GM19455 (cell line): ENCODE measurements around the gene OGA.
"Not testable (repeated sequence)": the region's sequence is repeated elsewhere in the genome, so short reads cannot be mapped to it uniquely, and the experiment has no call there.

Experiments used
- ATAC-seq: cut with Tn5 transposase; IDR thresholded peaks from one replicate; pipeline ENCODE4 v1.9.1; 2021; ENCODE audit not compliant: unreplicated experiment

OGA gene

GRCh38 chr10:101807158-101807557 is 11.1 kb downstream of the OGA start:
- no peak for ATAC-seq

DNA sequence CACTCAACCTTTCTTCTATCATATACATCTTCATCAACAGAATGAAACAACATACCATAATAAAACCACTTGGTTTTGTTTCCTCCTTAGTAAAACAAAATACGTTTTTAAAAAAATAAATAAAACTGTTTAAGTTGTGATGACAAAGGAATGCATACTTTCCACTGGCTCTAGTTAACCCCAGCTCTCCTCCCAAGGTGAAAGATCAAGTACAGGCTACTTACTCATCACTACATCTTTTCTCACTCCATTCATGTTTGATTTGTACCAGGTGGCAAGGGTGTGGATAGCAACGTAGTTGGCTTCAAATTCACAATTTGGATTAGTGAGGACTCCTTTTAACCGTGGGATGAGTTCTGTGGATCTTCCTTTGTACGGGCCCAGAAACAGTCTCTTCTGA is 14.7 kb downstream of the OGA start:
- ATAC-seq, result no peak

DNA sequence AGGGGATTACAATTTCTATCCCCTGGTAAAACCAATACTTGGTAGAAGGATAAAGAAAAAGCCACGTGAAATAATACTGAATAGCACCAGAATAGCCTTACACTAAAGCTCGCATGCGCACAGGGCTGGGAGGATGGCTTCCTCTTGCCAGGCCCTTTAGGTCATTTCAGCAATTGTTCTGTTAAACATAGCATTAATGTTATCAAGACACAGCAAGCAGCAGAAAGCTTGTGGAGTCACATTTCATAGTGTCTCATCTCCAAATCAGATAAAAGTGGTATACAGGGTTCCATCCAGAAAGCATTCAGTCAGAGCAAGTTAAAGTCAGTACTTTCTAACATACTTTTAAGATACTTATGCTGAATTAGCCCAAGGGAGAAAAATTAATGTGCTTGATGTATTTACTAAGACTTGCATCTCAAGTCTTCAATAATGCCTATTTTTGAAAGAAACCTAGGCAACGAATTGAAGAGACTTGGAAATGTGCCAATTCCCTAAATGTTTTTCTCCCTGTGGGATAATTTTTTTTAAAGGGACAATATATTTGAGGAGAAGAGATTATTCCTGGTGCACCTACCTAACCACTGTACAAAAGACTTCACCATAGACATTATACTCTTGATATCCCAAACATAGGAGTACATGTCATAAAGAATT is 20.7 kb downstream of the OGA start:
- no peak for ATAC-seq

GRCh38 chr10:101793526-101793925 is 24.7 kb downstream of the OGA start:
- no peak for ATAC-seq

DNA sequence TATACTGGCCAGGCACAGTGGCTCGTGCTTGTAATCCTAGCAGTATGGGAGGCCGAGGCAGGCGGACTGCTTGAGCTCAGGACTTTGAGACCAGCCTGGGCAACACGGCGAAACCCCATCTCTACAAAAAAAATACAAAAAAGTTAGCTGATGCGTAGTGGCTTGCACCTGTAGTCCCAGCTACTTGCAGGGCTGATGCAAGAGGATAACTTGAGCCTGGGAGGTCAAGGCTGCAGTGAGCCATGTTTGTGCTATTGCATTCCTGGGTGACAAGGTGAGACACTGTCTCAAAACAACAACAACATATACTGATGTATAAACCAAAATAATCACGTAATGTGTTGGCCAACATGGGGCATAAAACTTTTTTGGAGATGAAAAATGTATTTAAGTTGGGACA is 28.6 kb downstream of the OGA start:
- ATAC-seq, result no peak

- not testable (repeated sequence) for ATAC-seq
These were observed 29.0 kb downstream of the OGA start for GRCh38 chr10:101789231-101789630.

GRCh38 chr10:101785801-101786200 is 32.4 kb downstream of the OGA start:
- no peak for ATAC-seq

GRCh38 chr10:101784558-101784957 is 33.7 kb downstream of the OGA start:
- no peak for ATAC-seq

DNA sequence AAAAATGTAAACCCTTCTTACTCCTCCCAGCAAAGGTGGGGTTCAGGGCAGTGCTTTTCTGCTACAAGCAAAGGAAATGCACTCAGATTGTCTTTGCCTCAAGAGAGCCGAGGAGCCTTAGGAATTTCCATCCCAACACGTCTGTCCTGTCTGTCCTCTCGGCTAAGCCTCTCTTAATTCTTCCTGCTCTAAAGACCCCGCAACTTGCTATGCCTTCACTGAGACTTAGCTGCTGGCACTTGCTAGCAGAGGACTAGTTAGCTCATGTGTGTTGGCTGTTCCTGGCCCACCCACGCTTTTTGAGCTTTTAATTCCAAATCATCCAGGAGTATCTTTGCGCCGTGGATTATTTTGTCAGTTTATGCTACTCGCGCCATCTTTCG is 34.5 kb downstream of the OGA start:
- no peak for ATAC-seq

DNA sequence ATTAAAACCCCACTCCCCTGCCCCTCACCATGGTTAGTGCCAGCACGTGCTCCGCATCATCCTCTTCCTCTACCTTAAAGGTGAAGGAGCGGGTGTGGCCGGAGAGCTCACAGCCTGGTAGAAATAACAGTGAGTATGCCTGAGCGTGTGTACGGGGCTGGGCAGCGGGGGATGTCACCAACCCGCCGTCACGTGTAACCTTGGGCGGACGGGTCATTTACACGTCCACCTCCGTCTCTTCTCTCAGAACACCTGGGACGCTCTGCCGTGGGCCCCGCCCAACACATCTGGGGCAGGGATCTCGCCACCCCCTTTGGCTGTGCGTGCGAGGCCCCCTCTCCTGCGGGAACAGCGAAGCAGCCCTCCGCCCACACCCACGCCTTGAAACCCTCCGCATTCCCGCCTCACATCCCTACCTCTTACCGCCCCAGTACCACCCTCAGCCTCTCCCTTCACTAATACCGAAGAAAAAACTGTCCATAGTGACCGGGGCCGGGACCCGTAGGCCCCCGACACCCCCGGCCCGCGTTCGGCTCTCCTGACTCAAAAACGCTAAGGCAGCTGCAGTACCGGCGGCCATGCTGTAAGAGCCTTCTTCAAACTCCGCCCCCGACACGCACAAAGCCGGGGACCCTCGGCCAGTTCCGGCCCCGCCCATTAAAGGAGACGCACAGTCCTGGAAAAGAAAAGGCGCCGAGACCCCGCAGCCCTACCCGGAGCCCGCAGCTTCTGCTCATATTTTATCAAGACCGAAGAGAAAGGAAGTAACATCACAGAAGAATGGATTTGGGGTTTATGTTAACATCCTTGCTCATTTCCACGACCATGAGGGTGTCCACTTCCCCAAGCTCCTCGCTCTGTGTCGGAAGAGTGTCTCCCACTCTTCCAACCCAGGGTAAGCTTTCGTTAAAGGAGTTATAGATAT is 35.2 kb downstream of the OGA start, which contains the start of gene NPM3:
NPM3 (minus strand) TSS at position 636 of the 925 bp plus-strand sequence; CDS start at position 580, 56 bp downstream.
- peak; percentile 75 for ATAC-seq

- ATAC-seq, result no peak
These were observed 36.0 kb downstream of the OGA start for GRCh38 chr10:101781984-101782810.

DNA sequence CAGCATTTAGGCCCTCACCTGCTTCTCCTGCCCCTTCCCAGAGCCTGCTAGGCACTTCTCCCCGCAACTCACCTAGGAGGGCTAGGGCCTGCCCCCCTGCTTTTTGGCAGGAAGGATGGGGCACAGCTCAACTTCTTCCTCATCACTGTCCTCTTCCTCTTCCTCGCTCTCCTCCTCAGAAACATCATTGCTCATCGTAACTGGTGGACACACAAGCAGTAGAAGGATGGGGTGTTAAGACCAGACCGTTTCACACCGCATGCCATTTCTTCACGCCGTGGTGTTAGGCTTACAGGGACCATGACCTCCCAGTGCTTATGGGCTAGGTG is 36.6 kb downstream of the OGA start:
- no peak for ATAC-seq

DNA sequence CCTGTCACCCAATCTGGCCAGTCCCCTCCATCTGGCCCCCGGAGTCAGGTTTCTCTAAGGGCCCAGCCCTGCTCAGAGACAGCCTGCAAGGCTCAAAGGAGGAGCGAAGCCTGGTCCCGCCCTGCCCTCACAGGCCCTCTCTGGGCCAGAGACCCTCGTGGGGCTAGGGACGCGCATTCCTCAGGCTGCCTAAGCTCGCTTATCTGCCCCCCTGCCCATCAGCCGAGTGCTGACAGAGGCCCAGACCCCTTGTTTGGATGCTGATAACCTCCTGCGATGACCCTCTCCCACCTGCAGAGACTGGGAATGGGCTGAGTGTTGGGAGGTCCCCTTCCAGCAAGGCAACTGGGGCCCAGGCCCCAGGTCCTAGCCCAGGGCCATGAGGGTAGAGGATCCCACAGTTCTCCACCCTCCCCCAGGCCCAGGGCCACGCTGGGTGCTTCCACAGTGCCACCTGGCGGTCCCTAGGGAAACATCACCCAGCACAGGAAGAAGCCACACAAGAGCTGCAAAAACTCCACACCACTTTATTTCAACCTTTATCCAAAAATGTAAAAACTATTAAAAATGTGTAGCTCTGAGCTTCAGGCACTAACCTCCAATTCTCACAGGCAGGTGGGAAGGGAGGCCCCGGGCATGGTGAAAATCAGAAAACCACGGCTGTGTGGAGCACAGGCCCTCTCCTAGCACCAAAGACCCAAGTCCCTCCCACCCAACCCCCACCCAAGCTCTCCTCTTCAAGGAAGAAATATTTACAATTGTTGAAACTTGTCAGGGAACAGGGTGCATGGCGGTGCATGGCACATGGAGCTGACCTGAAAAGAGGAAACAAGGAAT is 37.2 kb downstream of the OGA start:
- no peak for ATAC-seq

GRCh38 chr10:101780187-101780817 is 37.9 kb downstream of the OGA start:
- ATAC-seq, result no peak

DNA sequence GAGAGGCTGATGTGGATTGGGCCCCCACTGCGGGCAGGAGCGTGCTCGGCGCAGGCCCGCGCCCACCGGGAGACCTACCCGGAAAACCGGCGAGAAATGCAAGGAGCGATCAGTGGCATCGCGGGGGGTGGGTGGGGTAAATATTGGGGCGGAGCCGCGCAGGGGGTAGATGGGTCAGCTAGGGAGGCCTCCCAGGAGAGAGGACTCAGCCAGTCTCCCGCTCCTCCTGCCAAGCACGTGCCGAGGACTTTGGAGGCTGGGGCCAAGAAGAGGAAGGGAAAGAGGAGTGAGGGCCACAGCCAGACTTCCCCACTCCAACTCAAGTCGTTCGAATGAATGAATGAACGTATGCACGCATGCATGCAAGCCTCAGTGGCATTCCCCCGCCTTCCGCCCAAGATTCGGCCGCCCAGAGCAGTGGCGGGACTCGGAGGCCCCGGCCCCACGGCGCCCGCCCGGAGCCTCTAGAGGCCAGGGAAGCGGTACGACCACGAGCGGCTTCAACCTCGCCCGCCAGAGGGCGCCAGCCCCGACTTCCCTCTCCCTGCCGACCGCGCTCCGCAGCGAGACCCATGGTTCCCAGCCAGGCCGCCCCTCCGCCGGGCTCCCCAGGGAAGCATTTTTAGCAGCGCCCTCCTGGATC is 38.6 kb downstream of the OGA start:
- ATAC-seq, result no peak

DNA sequence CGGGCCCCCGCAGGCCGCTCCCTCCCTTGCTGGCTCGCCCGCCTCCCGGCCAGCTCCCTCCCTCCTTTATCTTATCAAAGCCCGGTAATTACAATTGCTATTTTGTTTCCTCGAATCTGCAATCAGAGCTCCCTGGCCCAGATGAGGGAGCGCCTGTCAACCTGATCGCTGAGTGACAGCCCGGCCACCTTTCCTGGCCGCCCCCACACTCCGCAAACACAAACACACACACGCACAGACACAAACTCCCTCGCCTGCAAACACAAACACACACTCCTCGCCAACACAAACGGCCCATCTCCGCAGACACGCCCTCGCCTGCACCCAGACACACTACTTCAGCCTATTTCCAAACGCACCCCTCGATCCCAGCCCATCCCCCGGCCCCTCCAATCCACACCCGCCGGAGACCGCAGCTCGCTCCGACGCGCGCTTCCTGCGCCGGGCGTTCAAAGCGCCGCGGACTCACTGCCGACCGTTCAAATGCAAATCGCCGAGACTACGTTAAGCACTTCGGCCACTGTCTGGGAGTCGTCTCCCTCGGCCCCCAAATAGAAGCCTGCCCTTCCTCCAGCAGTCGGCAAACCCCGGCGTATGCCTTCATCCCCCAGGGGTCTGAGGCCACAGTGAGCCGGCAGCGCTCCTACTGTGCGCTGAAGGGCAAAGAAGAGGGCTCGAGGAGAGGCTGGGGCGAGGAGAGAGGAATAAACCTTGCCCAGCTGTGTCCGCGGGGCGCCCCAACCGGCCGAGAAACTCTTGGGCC is 39.3 kb downstream of the OGA start:
- ATAC-seq, result no peak

- ATAC-seq, result no peak
These were observed 40.0 kb downstream of the OGA start for GRCh38 chr10:101778151-101778780.

DNA sequence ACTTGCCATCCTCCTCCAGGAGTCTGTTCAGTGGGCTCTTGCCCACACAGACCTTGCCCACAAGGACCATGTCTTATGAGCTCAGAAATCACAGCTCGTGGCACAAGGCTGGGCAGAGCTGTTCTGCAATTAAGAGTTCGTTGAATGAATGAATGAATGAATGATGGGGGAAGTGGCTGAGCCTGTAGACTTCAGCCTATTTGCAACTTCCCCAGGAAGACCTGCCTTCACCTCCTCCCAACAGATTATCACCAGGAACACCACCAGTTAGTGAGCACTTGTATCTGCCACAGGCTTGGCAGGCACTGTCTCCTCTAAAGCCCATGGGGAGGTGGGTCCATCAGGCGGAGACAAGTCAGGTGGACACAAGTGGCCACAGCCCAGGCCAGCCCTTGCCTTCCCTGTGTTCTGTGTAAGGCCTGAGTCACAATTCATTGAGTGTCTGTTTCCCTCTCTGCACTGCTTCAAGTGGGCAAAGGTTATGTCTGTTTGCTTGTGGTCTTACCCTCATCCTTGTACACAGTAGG is 40.6 kb downstream of the OGA start:
- no peak for ATAC-seq
